GM18867 (cell line): ENCODE measurements around the gene OR11G2.
"Not testable (repeated sequence)": the region's sequence is repeated elsewhere in the genome, so short reads cannot be mapped to it uniquely, and the experiment has no call there.

Experiments used
- ATAC-seq: cut with Tn5 transposase; IDR thresholded peaks from one replicate; pipeline ENCODE4 v1.9.1; 2021; ENCODE audit warnings: mild to moderate bottlenecking, moderate library complexity; ENCODE audit not compliant: unreplicated experiment

Gene OR11G2, protein sequence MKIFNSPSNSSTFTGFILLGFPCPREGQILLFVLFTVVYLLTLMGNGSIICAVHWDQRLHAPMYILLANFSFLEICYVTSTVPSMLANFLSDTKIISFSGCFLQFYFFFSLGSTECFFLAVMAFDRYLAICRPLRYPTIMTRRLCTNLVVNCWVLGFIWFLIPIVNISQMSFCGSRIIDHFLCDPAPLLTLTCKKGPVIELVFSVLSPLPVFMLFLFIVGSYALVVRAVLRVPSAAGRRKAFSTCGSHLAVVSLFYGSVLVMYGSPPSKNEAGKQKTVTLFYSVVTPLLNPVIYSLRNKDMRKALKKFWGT

DNA sequence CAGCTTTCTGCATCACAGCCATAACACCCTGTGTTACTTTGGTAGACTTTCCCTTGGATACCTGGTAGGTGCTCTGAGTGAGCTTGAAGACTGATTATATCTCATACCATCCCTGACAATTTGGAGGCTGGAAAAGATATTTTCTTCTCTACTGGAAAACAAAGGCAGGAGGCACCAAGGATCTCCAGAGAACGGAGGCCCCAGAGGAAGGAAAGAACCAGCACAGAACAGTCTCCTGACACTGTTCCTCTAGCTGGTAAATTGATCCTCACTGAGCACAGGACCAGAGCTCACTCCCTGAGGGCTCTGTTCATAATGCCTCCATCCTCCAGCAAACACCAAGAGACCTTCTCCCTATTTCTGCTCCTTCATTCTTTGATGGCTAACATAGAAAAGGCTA is at the start of gene OR11G2:
Gene OR11G2 (plus strand): TSS at position 301 of the 400 bp plus-strand sequence. CDS start 6,542 bp downstream, outside the sequence.
- ATAC-seq: no peak

DNA sequence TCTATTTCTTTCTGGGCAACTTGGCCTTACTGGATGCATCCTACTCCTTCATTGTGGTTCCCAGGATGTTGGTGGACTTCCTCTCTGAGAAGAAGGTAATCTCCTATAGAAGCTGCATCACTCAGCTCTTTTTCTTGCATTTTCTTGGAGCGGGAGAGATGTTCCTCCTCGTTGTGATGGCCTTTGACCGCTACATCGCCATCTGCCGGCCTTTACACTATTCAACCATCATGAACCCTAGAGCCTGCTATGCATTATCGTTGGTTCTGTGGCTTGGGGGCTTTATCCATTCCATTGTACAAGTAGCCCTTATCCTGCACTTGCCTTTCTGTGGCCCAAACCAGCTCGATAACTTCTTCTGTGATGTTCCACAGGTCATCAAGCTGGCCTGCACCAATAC is 46.8 kb upstream of the OR11G2 start:
- no peak for ATAC-seq

DNA sequence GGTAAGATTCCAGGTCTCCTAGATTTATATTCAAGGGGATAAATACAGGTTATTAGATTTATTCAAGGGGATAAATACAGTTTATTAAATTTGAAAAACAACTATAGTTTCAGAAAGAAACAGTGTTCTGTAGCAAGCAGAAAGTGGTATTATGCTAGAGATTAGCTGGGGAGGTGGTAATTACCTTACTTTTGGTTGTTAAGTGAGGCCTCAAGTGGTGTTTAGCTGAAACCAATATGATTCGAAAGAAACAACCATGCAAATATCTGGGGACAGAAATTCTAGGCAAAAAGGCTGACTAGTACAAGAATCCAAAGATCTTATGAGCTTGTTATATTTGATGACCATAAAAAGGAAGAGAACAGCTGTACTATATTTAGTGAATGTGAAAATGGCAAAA is 45.9 kb upstream of the OR11G2 start:
- ATAC-seq: no peak

DNA sequence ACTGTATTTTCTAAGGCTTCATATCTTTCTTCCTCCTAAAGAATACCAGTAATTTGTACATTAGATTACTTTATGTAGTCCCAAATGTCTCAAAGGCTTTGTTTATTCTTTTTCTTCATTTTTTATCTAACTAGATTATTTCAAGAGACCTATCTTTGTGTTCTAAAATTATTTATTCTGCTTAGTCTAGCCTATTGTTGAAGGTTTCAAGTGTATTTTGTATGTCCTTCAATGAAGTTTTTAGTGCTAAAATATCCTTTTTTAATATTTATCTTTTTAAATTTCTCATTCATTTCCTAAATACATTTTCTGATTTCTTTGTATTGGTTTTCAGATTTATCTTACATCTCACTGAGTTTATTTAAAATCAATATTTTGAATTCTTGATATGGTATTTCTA is 26.2 kb upstream of the OR11G2 start:
- ATAC-seq: no peak

DNA sequence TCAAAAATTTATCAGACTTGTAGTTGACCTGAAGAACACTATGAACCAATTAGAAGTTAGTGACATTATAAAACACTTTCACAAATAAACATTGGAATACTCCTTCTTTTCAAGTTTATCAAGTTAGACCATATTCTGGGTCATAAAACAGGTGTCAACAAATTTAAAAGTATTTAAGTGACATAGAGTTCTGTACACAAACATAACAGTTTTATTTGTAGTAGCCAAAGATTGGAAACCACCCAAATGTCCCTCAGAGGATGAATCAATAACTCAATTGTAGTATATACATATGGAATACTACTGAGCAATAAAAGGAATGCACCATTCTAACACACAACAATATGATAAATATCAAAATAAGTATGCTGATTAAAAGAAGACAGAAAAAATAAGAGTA is 23.6 kb upstream of the OR11G2 start:
- no peak for ATAC-seq

DNA sequence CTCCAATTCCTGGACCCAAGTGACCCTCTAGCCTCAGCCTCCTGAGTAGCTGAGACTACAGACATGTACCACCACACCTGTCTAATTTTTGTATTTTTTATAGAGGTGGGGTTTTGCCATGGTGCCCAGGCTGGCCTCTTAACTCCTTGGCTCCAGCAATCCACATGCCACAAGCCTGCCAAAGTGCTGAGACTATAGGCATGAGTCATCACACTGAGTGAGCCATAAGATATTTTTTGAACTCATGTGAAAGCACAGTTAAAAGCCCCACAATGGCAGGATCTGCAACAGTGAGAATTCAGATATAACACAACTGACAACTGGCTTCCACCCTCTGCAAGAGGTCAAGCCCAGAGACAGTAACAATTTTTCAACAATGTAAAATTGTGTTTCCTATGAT is 20.8 kb upstream of the OR11G2 start:
- not testable (repeated sequence) for ATAC-seq

DNA sequence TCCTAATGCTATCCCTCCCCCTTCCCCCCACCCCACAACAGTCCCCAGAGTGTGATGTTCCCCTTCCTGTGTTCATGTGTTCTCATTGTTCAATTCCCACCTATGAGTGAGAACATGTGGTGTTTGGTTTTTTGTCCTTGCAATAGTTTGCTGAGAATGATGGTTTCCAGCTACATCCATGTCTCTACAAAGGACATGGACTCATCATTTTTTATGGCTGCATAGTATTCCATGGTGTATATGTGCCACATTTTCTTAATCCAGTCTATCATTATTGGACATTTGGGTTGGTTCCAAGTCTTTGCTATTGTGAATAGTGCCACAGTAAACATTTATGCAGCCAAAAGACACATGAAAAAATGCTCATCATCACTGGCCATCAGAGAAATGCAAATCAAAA is 16.5 kb upstream of the OR11G2 start:
- ATAC-seq: not testable (repeated sequence)

DNA sequence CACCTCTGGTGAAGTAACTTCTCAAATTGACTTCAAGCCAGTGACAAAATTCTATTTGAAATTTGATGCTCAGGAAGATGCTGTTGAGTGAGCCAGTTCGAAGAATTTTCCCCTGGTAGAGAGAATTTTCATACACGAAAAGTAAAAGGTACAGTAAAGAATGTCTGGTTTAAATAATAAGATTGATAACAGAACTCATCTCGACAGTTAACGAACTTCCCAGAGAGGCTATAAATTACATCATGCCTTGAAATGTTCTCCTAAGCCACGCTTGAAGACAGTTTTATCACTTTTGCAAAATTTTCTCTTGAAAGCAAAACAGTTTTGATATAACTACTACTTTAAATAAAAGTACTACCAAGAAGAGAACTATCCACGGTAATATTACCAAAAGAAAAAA is 14.4 kb upstream of the OR11G2 start:
- ATAC-seq: no peak

DNA sequence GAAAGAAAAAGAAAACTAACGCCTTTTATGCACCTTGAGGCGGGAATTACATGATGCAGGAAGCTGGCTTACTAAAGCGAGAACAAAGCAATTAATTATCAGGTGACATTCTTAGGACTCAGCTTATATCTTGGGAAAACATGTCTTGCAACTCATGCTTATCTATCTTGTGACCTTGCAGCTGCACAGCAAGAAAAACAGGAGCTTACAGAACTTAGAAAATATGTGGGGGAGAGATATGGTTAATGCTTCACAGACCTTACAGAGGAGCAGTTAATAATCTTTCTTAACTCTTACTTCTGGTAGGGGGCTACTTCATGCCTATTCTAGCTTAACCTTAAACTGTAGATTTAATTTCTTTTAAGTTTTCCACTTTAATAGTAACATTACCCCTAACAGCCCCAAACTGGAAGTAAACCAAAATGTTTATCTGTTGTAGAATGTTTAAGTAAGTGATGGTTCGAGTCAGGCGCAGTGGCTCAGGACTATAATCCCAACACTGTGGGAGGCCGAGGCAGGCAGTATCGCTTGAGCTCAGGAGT is 13.2 kb upstream of the OR11G2 start:
- no peak for ATAC-seq

DNA sequence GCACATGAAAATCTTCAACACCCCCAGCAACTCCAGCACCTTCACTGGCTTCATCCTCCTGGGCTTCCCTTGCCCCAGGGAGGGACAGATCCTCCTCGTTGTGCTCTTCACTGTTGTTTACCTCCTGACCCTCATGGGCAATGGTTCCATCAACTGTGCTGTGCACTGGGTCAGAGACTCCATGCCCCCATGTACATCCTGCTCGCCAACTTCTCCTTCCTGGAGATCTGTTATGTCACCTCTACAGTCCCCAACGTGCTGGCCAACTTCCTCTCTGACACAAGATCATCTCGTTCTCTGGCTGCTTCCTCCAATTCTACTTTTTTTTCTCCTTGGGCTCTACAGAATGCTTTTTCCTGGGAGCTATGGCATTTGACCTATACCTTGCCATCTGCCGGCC is 11.5 kb upstream of the OR11G2 start:
- no peak for ATAC-seq

DNA sequence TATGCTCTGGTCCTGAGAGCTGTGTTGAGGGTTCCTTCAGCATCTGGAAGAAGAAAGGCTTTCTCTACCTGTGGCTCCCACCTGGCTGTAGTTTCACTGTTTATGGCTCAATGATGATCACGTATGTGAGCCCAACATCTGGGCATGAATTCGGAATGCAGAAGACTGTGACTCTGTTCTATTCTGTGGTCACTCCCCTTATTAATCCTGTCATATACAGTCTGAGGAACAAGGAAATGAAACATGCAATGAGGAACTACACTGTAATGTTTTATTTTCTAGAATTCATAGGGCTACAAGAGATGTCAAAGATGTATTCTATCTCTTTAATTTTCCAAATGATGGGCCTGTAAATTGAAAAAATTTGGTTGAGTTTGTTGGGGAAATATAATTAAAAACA is 10.8 kb upstream of the OR11G2 start:
- ATAC-seq: no peak

DNA sequence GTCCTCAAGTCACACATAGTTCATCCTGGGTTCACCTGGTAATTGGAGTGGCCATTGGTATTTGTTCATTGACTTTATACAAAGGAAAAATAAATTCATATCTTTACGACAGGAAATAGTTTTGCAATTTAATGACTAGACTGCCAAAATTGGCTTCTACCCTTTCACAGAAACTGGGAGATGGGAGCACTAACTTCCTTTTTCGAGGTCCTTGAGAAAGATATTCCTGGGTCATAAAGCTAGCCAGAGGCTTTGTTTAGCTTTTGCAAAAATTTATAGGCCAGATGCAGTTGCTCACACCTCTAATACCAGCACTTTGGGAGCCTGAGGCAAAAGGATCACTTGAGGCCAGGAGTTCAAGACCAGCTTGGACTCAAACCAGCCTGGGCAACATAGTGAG is 10.2 kb upstream of the OR11G2 start:
- ATAC-seq: no peak

DNA sequence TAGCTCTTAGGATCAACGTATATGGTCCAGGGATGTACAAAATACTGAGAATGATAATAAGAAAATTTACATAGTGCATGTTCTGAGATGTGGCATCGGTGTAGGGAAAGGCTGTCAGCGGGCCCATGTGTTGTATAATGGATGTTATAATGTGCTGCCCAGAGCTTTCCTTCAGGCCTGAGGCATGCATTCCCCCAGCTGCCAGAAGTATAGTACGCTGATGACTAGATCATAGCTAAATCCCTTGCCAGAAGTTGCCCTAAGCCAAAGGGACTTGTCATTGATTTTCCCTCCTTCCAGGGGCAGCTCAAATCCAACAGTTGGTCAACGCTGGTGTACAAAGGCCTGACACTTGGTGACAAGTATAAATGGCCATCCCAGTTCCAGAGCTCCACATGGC is 6.5 kb upstream of the OR11G2 start:
- ATAC-seq: no peak

DNA sequence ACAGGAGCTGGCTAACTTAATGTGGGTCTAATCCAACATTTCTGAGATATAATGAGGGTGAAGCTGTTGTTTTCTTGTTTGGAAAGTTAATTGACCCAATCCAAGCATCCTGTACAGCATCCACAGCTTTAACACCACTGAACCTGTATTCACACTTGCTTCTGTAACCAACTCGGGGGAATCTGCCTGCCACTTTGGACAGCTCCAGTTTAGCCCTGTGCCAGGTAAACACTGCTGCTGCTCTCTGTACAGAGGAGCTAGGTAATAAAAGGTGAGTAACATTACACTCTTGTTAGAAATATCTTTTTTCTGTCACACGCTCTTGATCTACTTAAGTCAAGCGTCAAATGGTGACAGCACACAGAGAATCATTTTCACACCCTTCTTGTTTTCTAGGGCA is 700 bp downstream of the OR11G2 start:
- ATAC-seq: no peak

DNA sequence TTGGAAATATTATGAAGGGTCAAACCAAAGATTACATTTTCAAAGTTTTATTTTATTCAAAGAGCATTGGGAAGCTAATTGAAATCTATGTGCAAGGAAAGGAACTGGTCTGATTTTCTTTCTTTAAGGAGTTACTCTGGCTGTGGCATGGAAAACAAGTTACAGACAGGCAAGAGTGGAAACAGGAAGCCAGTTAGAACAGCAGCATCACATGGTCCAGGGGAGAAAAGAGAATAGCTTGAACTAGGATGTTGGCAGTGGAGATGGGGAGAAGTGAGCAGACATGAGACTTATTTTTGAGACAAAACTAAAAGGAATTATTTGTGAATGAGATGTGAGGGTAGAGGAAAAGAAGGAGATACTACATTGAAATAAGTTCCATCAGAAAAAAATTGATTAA is 3.4 kb downstream of the OR11G2 start:
- no peak for ATAC-seq

DNA sequence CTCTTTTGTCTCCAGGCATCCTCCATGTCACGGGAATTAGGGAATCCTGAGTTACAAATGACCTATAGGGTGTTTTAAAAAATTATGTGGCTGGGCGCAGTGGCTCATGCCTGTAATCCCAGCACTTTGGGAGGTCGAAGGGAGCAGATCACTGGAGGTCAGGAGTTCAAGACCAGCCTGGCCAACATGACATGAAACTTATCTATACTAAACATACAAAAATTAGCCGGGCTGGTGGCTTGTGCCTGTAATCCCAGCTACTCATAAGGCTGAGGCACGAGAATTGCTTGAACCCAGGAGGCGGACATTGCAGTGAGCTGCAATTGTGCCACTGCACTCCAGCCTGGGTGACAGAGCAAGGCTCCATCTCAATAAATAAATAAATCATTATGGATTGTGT is 4.5 kb downstream of the OR11G2 start:
- not testable (repeated sequence) for ATAC-seq

DNA sequence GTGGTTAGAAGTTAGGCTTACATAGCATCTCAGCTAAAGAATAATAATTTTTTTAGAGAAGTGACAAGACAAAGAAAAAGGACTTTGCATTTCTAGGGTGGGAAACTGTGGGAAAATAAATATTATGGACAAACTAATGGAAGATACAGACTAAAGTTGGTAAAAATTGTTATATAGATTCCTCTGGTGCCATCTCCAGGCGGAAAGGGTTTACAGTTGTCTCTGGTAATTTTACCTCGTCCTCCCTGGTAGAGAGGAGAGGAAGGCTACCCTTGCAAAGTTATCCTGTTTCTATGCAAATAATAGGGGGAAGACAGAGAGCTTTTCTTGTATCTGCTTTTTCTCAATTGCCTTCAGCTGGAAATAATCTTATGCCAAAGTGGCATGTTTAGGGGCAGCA is 5.2 kb downstream of the OR11G2 start:
- no peak for ATAC-seq

DNA sequence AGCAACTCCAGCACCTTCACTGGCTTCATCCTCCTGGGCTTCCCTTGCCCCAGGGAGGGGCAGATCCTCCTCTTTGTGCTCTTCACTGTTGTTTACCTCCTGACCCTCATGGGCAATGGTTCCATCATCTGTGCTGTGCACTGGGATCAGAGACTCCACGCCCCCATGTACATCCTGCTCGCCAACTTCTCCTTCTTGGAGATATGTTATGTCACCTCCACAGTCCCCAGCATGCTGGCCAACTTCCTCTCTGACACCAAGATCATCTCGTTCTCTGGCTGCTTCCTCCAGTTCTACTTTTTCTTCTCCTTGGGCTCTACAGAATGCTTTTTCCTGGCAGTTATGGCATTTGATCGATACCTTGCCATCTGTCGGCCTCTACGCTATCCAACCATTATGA is 6.8 kb downstream of the OR11G2 start:
- ATAC-seq: no peak

DNA sequence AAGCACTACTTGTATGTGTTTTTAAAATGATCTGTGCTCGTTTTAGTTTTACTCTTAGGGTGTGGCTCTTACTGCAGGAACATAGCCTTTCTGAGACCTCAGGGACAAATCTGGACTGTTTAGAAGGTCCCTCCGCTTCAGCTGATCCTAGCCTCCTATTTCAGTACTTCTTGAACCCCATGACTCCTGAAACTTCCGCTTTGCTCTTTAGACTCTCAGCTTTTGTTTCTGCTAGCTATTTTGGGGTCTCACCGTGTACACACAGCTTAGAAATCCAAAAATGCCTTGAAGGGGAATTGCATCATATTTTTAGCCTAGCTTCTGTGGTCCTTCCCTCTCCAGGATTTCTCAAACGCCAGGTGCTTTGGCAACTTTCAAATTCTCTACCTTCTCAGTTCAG is 8.3 kb downstream of the OR11G2 start:
- ATAC-seq: no peak

DNA sequence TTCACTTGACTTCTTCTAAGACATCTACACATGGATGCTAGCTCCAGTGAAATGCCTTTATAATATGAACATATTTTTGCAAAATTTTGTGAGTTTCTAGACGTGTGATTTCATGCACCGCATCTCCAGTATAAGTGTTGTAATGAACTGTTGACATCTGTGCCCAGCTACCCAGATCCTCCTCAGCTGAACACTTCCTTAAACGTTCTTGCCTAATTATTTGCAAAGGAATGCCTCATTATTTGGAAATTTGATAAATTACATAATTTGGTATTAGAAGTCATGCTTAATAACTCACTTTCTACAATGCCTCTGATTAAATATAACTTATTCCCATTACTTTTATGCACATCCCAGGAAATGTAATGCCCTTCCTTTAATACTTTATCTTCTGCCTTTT is 14.0 kb downstream of the OR11G2 start:
- no peak for ATAC-seq

DNA sequence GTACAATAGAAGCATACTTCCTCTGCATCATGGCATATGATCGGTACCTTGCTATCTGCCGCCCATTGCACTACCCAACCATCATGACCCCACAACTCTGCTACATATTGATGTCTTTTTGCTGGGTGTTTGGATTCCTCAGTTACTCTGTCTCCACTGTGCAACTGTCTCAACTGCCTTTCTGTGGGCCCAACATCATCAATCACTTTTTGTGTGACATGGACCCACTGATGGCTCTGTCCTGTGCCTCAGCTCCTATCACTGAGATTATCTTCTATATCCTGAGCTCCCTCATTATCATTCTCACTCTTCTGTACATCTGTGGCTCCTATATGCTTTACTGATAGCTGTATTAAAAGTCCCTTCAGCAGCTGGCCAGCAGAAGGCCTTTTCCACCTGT is 18.9 kb downstream of the OR11G2 start:
- no peak for ATAC-seq

DNA sequence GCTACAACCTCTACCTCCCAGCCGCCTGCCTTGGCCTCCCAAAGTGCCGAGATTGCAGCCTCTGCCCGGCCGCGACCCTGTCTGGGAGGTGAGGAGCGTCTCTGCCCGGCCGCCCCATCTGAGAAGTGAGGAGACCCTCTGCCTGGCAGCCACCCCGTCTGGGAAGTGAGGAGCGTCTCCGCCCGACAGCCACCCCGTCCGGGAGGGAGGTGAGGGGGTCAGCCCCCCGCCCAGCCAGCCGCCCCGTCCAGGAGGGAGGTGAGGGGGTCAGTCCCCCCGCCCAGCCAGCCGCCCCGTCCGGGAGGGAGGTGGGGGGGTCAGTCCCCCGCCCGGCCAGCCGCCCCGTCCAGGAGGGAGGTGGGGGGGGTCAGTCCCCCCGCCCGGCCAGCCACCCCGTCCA is 21.7 kb downstream of the OR11G2 start:
- not testable (repeated sequence) for ATAC-seq

DNA sequence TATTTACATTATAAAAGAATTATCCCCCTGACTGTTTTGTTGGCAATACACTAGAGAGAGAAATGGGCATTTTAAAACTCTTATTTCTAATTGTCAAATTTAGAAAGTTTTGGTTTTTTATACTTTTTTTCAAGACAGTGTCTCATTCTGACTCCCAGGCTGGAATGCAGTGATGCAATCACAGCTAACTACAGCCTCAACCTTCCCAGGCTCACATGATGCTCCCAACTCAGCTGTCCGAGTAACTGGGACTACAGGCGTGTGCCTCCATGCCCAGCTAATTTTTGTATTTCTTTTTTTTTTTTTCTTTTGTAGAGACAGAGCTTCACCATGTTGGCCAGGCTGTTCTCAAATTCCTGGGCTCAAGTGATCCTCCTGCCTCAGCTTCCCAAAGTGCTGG is 24.5 kb downstream of the OR11G2 start:
- ATAC-seq: no peak
